GM18870 (cell line): Measurements from ENCODE around the gene MAP10.

Experiments used
- ATAC-seq: cut with Tn5 transposase; IDR thresholded peaks from one replicate; pipeline ENCODE4 v1.9.1; 2021; ENCODE audit warnings: moderate library complexity; ENCODE audit not compliant: unreplicated experiment

The MAP10 gene

DNA sequence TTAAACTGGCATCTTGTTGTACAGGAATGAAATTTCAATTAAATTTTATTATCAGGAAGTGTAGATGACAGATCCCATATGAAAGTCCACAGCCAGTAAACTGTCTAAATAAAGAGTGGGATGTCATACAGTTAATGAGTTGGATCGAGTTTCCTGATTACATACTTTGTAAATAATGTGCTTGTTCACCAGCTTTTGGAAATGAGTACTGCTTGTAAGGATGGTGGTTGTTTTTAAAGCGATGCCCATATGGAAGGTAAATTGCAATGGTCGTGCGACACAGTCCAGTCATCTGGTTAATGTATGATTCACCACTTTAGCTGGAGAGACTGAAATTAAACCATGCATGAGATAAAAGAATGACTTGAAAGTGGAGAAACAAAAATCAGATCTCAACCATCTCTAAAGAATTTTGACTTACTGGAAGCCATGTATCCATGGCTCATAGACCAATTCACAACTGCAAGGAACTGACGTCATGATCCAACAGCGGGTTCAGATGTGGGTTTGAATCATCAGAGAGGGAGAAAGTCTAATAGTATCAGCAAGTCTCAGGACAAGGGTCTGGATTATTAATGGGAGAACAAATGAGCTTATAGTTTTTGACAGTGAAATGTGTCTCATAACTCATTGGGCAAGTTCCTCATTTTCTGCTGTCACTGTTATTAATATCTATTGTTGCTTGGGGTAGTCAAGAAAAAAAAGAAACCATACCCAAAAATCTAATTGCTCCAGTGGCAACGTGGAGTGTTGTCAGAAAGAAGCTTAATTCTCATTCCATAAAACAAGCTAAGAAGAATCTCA lies 49.0 kb downstream of the MAP10 start:
- ATAC-seq: no peak

DNA sequence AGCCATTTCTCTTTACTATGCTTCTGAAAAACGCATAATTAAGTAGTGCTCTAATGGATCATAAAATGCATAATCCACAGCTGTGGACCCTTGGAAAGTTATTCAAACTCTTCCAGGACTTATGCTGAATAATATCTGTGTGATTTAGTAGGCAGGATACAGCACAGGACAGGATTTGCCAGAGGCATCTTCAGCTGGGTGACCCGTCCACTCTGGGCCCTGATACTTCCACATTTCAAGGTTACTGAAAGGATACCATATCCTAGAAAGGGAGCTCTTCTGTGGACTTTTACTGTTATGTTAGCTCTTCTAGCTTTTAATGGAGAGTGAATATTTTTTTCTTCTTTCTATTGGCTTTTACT lies 49.6 kb downstream of the MAP10 start:
- no peak for ATAC-seq

DNA sequence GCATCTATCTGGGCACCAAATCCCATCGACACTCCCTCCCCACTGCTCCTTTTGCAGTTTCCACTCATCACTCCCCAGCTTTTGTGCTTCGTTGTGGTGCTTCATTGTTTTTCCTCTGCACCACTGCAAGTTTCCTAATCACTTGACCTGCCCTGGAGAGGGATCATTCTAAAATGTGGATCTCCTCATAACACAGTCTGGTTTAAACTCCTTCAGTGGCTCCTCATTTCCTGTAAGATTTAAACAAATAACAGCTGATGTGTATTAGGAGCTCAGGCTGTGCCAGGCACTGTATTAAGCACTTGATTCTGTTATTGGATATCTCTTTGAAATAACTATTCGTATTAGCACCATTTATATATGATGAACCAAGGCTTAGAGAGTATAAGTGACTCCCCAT lies 51.3 kb downstream of the MAP10 start:
- ATAC-seq: no peak
